ENCODE results near the gene XDH. TPM values are rescaled to one million over a fixed set of nuclear protein-coding genes. Genes with fewer than 3 reads are reported as not detected.

XDH gene
- total RNA-seq, 4 donors from 2014 or later, result 0.76 to 2.1 (median 1.5) TPM

- TF ChIP-seq EP300 (IDR thresholded peaks at IDR 0.05), result no peak
- no peak for TF ChIP-seq POLR2A (IDR thresholded peaks at IDR 0.05)
- TF ChIP-seq CTCF (IDR thresholded peaks at IDR 0.05), result no peak
- no peak for TF ChIP-seq POLR2AphosphoS5 (IDR thresholded peaks at IDR 0.05)
- Histone ChIP-seq H3K27me3 (no peaks in the 10 kb centered on the region), H3K4me1 (no peaks in the 10 kb centered on the region), H3K9me3 (no peaks in the 10 kb centered on the region), H3K4me3 (no peak overlapping the region), H3K27ac (no peak overlapping the region), H3K36me3 (no peaks in the 10 kb centered on the region)
- DNase-seq (ENCODE audit: low spot score in 2 of 2), result no peak
- 63% methylated on average over 3 of the region's 3 CpGs for WGBS
These were observed 20.4 kb upstream of the XDH start for GRCh38 chr2:31434911-31435310.

GRCh38 chr2:31433541-31433940 lies 19.0 kb upstream of the XDH start:
- Histone ChIP-seq H3K9me3 (no peaks in the 10 kb centered on the region), H3K36me3 (no peaks in the 10 kb centered on the region), H3K27me3 (no peaks in the 10 kb centered on the region), H3K27ac (no peak overlapping the region), H3K4me1 (no peaks in the 10 kb centered on the region), H3K4me3 (no peak overlapping the region)
- TF ChIP-seq POLR2AphosphoS5 (IDR thresholded peaks at IDR 0.05), result no peak
- TF ChIP-seq CTCF (IDR thresholded peaks at IDR 0.05), result no peak
- no peak for TF ChIP-seq POLR2A (IDR thresholded peaks at IDR 0.05)
- TF ChIP-seq EP300 (IDR thresholded peaks at IDR 0.05), result no peak
- DNase-seq (ENCODE audit: low spot score in 2 of 2), result no peak
- 94% methylated on average over 3 of the region's 3 CpGs for WGBS

GRCh38 chr2:31430439-31431165 lies 16.1 kb upstream of the XDH start:
- DNase-seq (ENCODE audit: low spot score in 2 of 2), result no peak

GRCh38 chr2:31429759-31430438 lies 15.4 kb upstream of the XDH start:
- Histone ChIP-seq H3K27ac (no peak overlapping the region), H3K36me3 (no peaks in the 10 kb centered on the region), H3K9me3 (no peaks in the 10 kb centered on the region), H3K27me3 (no peaks in the 10 kb centered on the region), H3K4me1 (no peaks in the 10 kb centered on the region), H3K4me3 (no peak overlapping the region)
- no peak for DNase-seq (ENCODE audit: low spot score in 2 of 2)
- TF ChIP-seq EP300 (IDR thresholded peaks at IDR 0.05), result no peak
- no peak for TF ChIP-seq CTCF (IDR thresholded peaks at IDR 0.05)
- no peak for TF ChIP-seq POLR2A (IDR thresholded peaks at IDR 0.05)
- no peak for TF ChIP-seq POLR2AphosphoS5 (IDR thresholded peaks at IDR 0.05)
- WGBS, result 60% methylated on average over 5 of the region's 5 CpGs

More at GRCh38 chr2:31430439-31431165, 16.1 kb upstream of the XDH start:
- WGBS, result 90% methylated on average over 9 of the region's 9 CpGs
- Histone ChIP-seq H3K4me3 (no peak overlapping the region), H3K9me3 (no peaks in the 10 kb centered on the region), H3K4me1 (no peaks in the 10 kb centered on the region), H3K36me3 (no peaks in the 10 kb centered on the region), H3K27ac (no peak overlapping the region), H3K27me3 (no peaks in the 10 kb centered on the region)
- no peak for TF ChIP-seq EP300 (IDR thresholded peaks at IDR 0.05)
- TF ChIP-seq POLR2A (IDR thresholded peaks at IDR 0.05), result no peak
- no peak for TF ChIP-seq CTCF (IDR thresholded peaks at IDR 0.05)
- no peak for TF ChIP-seq POLR2AphosphoS5 (IDR thresholded peaks at IDR 0.05)

GRCh38 chr2:31429040-31429439 lies 14.5 kb upstream of the XDH start:
- H3K4me1 ChIP-seq, result no peaks in the 10 kb centered on the region
- no peak for DNase-seq (ENCODE audit: low spot score in 2 of 2)
- no peaks in the 10 kb centered on the region for H3K36me3 ChIP-seq
- TF ChIP-seq POLR2AphosphoS5 (IDR thresholded peaks at IDR 0.05), result no peak
- no peak for TF ChIP-seq POLR2A (IDR thresholded peaks at IDR 0.05)
- TF ChIP-seq EP300 (IDR thresholded peaks at IDR 0.05), result no peak
- TF ChIP-seq CTCF (IDR thresholded peaks at IDR 0.05), result no peak
- no peak overlapping the region for H3K27ac ChIP-seq
- H3K4me3 ChIP-seq, result no peak overlapping the region
- no peaks in the 10 kb centered on the region for H3K27me3 ChIP-seq
- H3K9me3 ChIP-seq, result no peaks in the 10 kb centered on the region

Measured in suprapubic skin (tissue), 4 donors.